Right lobe of liver (tissue), 6 donors: ENCODE data around the gene KICS2. TPM values are rescaled to one million over a fixed set of nuclear protein-coding genes. Genes with fewer than 3 reads are reported as not detected.

Experiments used
- ATAC-seq, 4 donors: fragments of 200-7000 bp; cut with Tn5 transposase; one replicate each; pipeline ENCODE4 v1.9.1; 2020; ENCODE audit warnings: mild to moderate bottlenecking in 4 of 4, moderate library complexity in 4 of 4
- DNase-seq, 3 donors: peaks; one replicate each; pipeline ENCODE4 v3.0.0-alpha.2; 2020
- H3K27ac ChIP-seq, 3 donors: fragments of 200-600 bp; one replicate each; pipeline ENCODE4 v1.8.0; 2022
- H3K27me3 ChIP-seq, 2 donors: fragments of 200-600 bp; one replicate each; pipeline ENCODE4 v1.8.0; 2022
- H3K36me3 ChIP-seq, 4 donors: fragments of 200-600 bp; sonication (generic) in 1 of 4; one replicate each; pipeline versions ENCODE4 v1.5.1 to v1.8.0; 2017 to 2022; ENCODE audit warnings: control low read depth in 1 of 4
- H3K4me1 ChIP-seq, 4 donors: fragments of 200-600 bp; sonication (generic) in 1 of 4; one replicate each; pipeline versions ENCODE4 v1.5.1 to v1.8.0; 2017 to 2022; ENCODE audit warnings: control low read depth in 1 of 4
- H3K4me3 ChIP-seq, 3 donors: fragments of 200-600 bp; one replicate each; pipeline ENCODE4 v1.8.0; 2022
- H3K9me3 ChIP-seq, 4 donors: fragments of 200-600 bp; sonication (generic) in 1 of 4; one replicate each; pipeline versions ENCODE4 v1.5.1 to v1.8.0; 2017 to 2022; ENCODE audit warnings: control low read depth in 1 of 4
- CTCF ChIP-seq, 4 donors: fragments of 200-600 bp in 3 of 4; fragments of 450-650 bp in 1 of 4; IDR thresholded peaks; one replicate each; pipeline versions ENCODE4 v1.5.1 to v1.8.0; 2016 to 2022; ENCODE audit warnings: antibody characterized with exemption in 4 of 4, mild to moderate bottlenecking in 2 of 4
- POLR2A ChIP-seq: fragments of 450-650 bp; IDR thresholded peaks from one replicate; pipeline ENCODE4 v1.6.1; 2017; ENCODE audit warnings: antibody characterized with exemption, mild to moderate bottlenecking
- WGBS: methylation state at CpG from one replicate; pipeline ENCODE4 v1.1.6; 2018; ENCODE audit warnings: low coverage, low lambda C conversion rate; ENCODE audit not compliant: insufficient coverage; ENCODE audit errors: missing lambda C conversion rate; 5-methylcytosine and 5-hydroxymethylcytosine counted together
- intact Hi-C, 2 donors: fragments of 100-400 bp; cut with DNase I; formaldehyde crosslinking; loops; one replicate each; pipeline versions ENCODE4 v1.11.2 to v1.14.1; 2022
- total RNA-seq, 6 experiments: library from RNA; depleted of rRNA in 2 of 6; stranded (reverse); fragments of >200 nt in 2 of 6; fragmentation: NEBNext Ultra II Directional in 3 of 6; extraction: Animal tissue kit (Norgen Biotek cat#: 25700) in 3 of 6; gene quantifications; one replicate each; pipeline versions ENCODE4 v1.1.0 to v1.2.4, GENCODE V29; 2016 to 2023
- donor health status: DM: no; HTN: yes; CAD: no.
- donor health status: DM: no; HTN: no; CAD: no.
- donor health status: DM: no; HTN: no; CAD: no.
- donor health status: DM: no; HTN: yes; CAD: no.
- donor health status: DM: no; HTN: yes; CAD: no.

Gene KICS2
- total RNA-seq, 6 experiments from 2014 or later, result 4.4 to 11.0 (median 7.6) TPM

GRCh38 chr12:64187370-64187769 lies 34.7 kb downstream of the KICS2 start:
- Histone ChIP-seq H3K27me3 (no peaks in the 10 kb centered on the region), H3K36me3 (no peaks in the 10 kb centered on the region), H3K4me3 (no peak overlapping the region), H3K4me1 (no peaks in the 10 kb centered on the region), H3K27ac (no peak overlapping the region), H3K9me3 (no peaks in the 10 kb centered on the region)
- DNase-seq (no peak), ATAC-seq (peak in 3 of 4 donors; percentile 42 to 71 (median 53))
- intact Hi-C loops, result loop anchor here in 1 of 2 donors (10.0 kb wide), 1 partner anchor 353 kb away; no protein-coding TSS in a partner anchor
- TF ChIP-seq POLR2A, result no peak
- TF ChIP-seq CTCF (IDR thresholded peaks at IDR 0.05), result no peak
- WGBS, result 52% methylated on average over 3 of the region's 3 CpGs

GRCh38 chr12:64186789-64187188 lies 35.3 kb downstream of the KICS2 start:
- H3K27ac ChIP-seq, result no peak overlapping the region
- no peak overlapping the region for H3K4me3 ChIP-seq
- 73% methylated on average over 2 of the region's 2 CpGs for WGBS
- no peaks in the 10 kb centered on the region for H3K36me3 ChIP-seq
- peaks cover 0 to 4% (median 0%) of the 10 kb centered on the region in 4 donors for H3K4me1 ChIP-seq
- intact Hi-C loops, result loop anchor here in 1 of 2 donors (10.0 kb wide), 1 partner anchor 352 kb away; no protein-coding TSS in a partner anchor
- DNase-seq (no peak), ATAC-seq (peak in 1 of 4 donors; percentile 30)
- no peaks in the 10 kb centered on the region for H3K27me3 ChIP-seq
- no peak for TF ChIP-seq POLR2A
- no peak for TF ChIP-seq CTCF (IDR thresholded peaks at IDR 0.05)
- H3K9me3 ChIP-seq, result no peaks in the 10 kb centered on the region

DNA sequence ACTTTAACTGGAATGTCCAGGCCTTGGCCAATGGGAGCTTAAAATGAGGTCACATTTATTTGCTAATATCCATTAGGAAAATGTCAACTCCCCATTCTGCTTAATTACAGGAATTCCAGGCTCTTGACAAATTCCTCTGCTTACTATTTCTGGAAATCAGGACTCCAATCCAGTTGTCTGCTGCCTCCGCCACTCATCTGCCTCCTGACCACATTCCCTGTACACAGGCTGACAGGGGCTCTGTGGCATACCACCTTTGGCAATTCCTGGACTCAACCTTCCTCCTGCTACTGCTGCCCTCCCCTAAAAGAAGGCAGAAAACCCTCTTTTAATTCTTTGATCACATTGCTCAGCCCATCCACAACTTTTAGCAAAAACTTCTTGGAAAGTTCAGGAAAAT lies 37.9 kb downstream of the KICS2 start:
- no peak overlapping the region for H3K27ac ChIP-seq
- TF ChIP-seq CTCF (IDR thresholded peaks at IDR 0.05) (no peak), POLR2A (no peak)
- peaks cover 0 to 4% (median 0%) of the 10 kb centered on the region in 4 donors for H3K4me1 ChIP-seq
- no peaks in the 10 kb centered on the region for H3K36me3 ChIP-seq
- intact Hi-C loops, result loop anchor here in 1 of 2 donors (10.0 kb wide), 1 partner anchor 349 kb away; no protein-coding TSS in a partner anchor
- DNase-seq (no peak), ATAC-seq (no peak)
- H3K9me3 ChIP-seq, result no peaks in the 10 kb centered on the region
- H3K27me3 ChIP-seq, result no peaks in the 10 kb centered on the region
- H3K4me3 ChIP-seq, result no peak overlapping the region
- WGBS, result 100% methylated on average over 1 of the region's 1 CpG

- no peak for TF ChIP-seq POLR2A
- peak; percentile 60 to 73 (median 69) for TF ChIP-seq CTCF (IDR thresholded peaks at IDR 0.05)
- ATAC-seq (peak; percentile 91 to 96 (median 93)), DNase-seq (peak in 1 of 3 donors; percentile 61)
- Histone ChIP-seq H3K27ac (peak overlapping the region in 1 of 3 donors; percentile 34), H3K4me3 (no peak overlapping the region), H3K9me3 (no peaks in the 10 kb centered on the region), H3K4me1 (peaks cover 0 to 4% (median 0%) of the 10 kb centered on the region in 4 donors), H3K36me3 (no peaks in the 10 kb centered on the region), H3K27me3 (no peaks in the 10 kb centered on the region)
- intact Hi-C loops, result loop anchor here in 1 of 2 donors (10.0 kb wide), 1 partner anchor 347 kb away; no protein-coding TSS in a partner anchor
- WGBS, result 26% methylated on average over 3 of the region's 3 CpGs
Measured at GRCh38 chr12:64181430-64182291, 40.4 kb downstream of the KICS2 start.
